ENCODE data around the gene SORCS2.

SORCS2 gene

GRCh38 chr4:7333024-7333780 lies 140.9 kb downstream of the SORCS2 start:
- no peak overlapping the region for H3K27ac ChIP-seq (ENCODE audit: low read length)
- no peak overlapping the region for H3K4me3 ChIP-seq (ENCODE audit: low read length)
- no peaks in the 10 kb centered on the region for H3K36me3 ChIP-seq (ENCODE audit: insufficient read depth, low read depth, low read length)
- H3K9me3 ChIP-seq (ENCODE audit: insufficient read depth, low read depth, low read length) = no peaks in the 10 kb centered on the region
- H3K4me1 ChIP-seq (ENCODE audit: insufficient read depth, low read length) = no peaks in the 10 kb centered on the region
- H3K9ac ChIP-seq (ENCODE audit: low read depth, low read length) = no peak overlapping the region
- peaks cover 6% of the 10 kb centered on the region; the same call in 1 of the 2 replicates for H3K27me3 ChIP-seq (ENCODE audit: insufficient read depth, low read length)

- peaks cover 6% of the 10 kb centered on the region; the same call in 1 of the 2 replicates for H3K27me3 ChIP-seq (ENCODE audit: insufficient read depth, low read length)
- no peak overlapping the region for H3K27ac ChIP-seq (ENCODE audit: low read length)
- H3K9ac ChIP-seq (ENCODE audit: low read depth, low read length) = no peak overlapping the region
- no peaks in the 10 kb centered on the region for H3K36me3 ChIP-seq (ENCODE audit: insufficient read depth, low read depth, low read length)
- H3K4me1 ChIP-seq (ENCODE audit: insufficient read depth, low read length) = no peaks in the 10 kb centered on the region
- H3K4me3 ChIP-seq (ENCODE audit: low read length) = no peak overlapping the region
- H3K9me3 ChIP-seq (ENCODE audit: insufficient read depth, low read depth, low read length) = no peaks in the 10 kb centered on the region
Measured at GRCh38 chr4:7333801-7334421, 141.6 kb downstream of the SORCS2 start.

- peaks cover 6% of the 10 kb centered on the region; the same call in 1 of the 2 replicates for H3K27me3 ChIP-seq (ENCODE audit: insufficient read depth, low read length)
- no peaks in the 10 kb centered on the region for H3K9me3 ChIP-seq (ENCODE audit: insufficient read depth, low read depth, low read length)
- H3K9ac ChIP-seq (ENCODE audit: low read depth, low read length) = no peak overlapping the region
- no peak overlapping the region for H3K4me3 ChIP-seq (ENCODE audit: low read length)
- no peaks in the 10 kb centered on the region for H3K4me1 ChIP-seq (ENCODE audit: insufficient read depth, low read length)
- no peaks in the 10 kb centered on the region for H3K36me3 ChIP-seq (ENCODE audit: insufficient read depth, low read depth, low read length)
- H3K27ac ChIP-seq (ENCODE audit: low read length) = no peak overlapping the region
Measured at GRCh38 chr4:7334521-7335275, 142.4 kb downstream of the SORCS2 start.

- Histone ChIP-seq H3K4me1 (ENCODE audit: insufficient read depth, low read length) (no peaks in the 10 kb centered on the region), H3K27ac (ENCODE audit: low read length) (no peak overlapping the region), H3K27me3 (ENCODE audit: insufficient read depth, low read length) (peaks cover 6% of the 10 kb centered on the region; the same call in 1 of the 2 replicates), H3K9me3 (ENCODE audit: insufficient read depth, low read depth, low read length) (no peaks in the 10 kb centered on the region), H3K9ac (ENCODE audit: low read depth, low read length) (no peak overlapping the region), H3K36me3 (ENCODE audit: insufficient read depth, low read depth, low read length) (no peaks in the 10 kb centered on the region), H3K4me3 (ENCODE audit: low read length) (no peak overlapping the region)
Measured at GRCh38 chr4:7335344-7336066, 143.2 kb downstream of the SORCS2 start.

- H3K4me3 ChIP-seq (ENCODE audit: low read length) = no peak overlapping the region
- H3K36me3 ChIP-seq (ENCODE audit: insufficient read depth, low read depth, low read length) = no peaks in the 10 kb centered on the region
- peaks cover 6% of the 10 kb centered on the region; the same call in 1 of the 2 replicates for H3K27me3 ChIP-seq (ENCODE audit: insufficient read depth, low read length)
- H3K9ac ChIP-seq (ENCODE audit: low read depth, low read length) = no peak overlapping the region
- H3K4me1 ChIP-seq (ENCODE audit: insufficient read depth, low read length) = no peaks in the 10 kb centered on the region
- no peak overlapping the region for H3K27ac ChIP-seq (ENCODE audit: low read length)
- H3K9me3 ChIP-seq (ENCODE audit: insufficient read depth, low read depth, low read length) = no peaks in the 10 kb centered on the region
Measured at GRCh38 chr4:7336067-7336569, 143.8 kb downstream of the SORCS2 start.

- H3K9ac ChIP-seq (ENCODE audit: low read depth, low read length) = no peak overlapping the region; the same call in 1 of the 2 replicates
- no peaks in the 10 kb centered on the region for H3K36me3 ChIP-seq (ENCODE audit: insufficient read depth, low read depth, low read length)
- no peaks in the 10 kb centered on the region for H3K9me3 ChIP-seq (ENCODE audit: insufficient read depth, low read depth, low read length)
- H3K27me3 ChIP-seq (ENCODE audit: insufficient read depth, low read length) = peaks cover 6% of the 10 kb centered on the region; the same call in 1 of the 2 replicates
- no peak overlapping the region for H3K27ac ChIP-seq (ENCODE audit: low read length)
- no peak overlapping the region for H3K4me3 ChIP-seq (ENCODE audit: low read length)
- no peaks in the 10 kb centered on the region for H3K4me1 ChIP-seq (ENCODE audit: insufficient read depth, low read length)
Measured at GRCh38 chr4:7336732-7337131, 144.4 kb downstream of the SORCS2 start.

GRCh38 chr4:7337196-7338058 lies 145.1 kb downstream of the SORCS2 start:
- Histone ChIP-seq H3K9me3 (ENCODE audit: insufficient read depth, low read depth, low read length) (no peaks in the 10 kb centered on the region), H3K9ac (ENCODE audit: low read depth, low read length) (no peak overlapping the region), H3K27me3 (ENCODE audit: insufficient read depth, low read length) (peaks cover 6% of the 10 kb centered on the region; the same call in 1 of the 2 replicates), H3K4me1 (ENCODE audit: insufficient read depth, low read length) (no peaks in the 10 kb centered on the region), H3K4me3 (ENCODE audit: low read length) (no peak overlapping the region), H3K27ac (ENCODE audit: low read length) (no peak overlapping the region), H3K36me3 (ENCODE audit: insufficient read depth, low read depth, low read length) (no peaks in the 10 kb centered on the region)

- H3K9ac ChIP-seq (ENCODE audit: low read depth, low read length) = no peak overlapping the region
- no peaks in the 10 kb centered on the region for H3K9me3 ChIP-seq (ENCODE audit: insufficient read depth, low read depth, low read length)
- H3K4me1 ChIP-seq (ENCODE audit: insufficient read depth, low read length) = no peaks in the 10 kb centered on the region
- no peak overlapping the region for H3K4me3 ChIP-seq (ENCODE audit: low read length)
- peaks cover 6% of the 10 kb centered on the region; the same call in 1 of the 2 replicates for H3K27me3 ChIP-seq (ENCODE audit: insufficient read depth, low read length)
- no peaks in the 10 kb centered on the region for H3K36me3 ChIP-seq (ENCODE audit: insufficient read depth, low read depth, low read length)
- no peak overlapping the region for H3K27ac ChIP-seq (ENCODE audit: low read length)
Measured at GRCh38 chr4:7338059-7338452, 145.7 kb downstream of the SORCS2 start.

- H3K9ac ChIP-seq (ENCODE audit: low read depth, low read length) = no peak overlapping the region
- no peak overlapping the region for H3K27ac ChIP-seq (ENCODE audit: low read length)
- no peaks in the 10 kb centered on the region for H3K4me1 ChIP-seq (ENCODE audit: insufficient read depth, low read length)
- H3K27me3 ChIP-seq (ENCODE audit: insufficient read depth, low read length) = peaks cover 6% of the 10 kb centered on the region; the same call in 1 of the 2 replicates
- no peaks in the 10 kb centered on the region for H3K36me3 ChIP-seq (ENCODE audit: insufficient read depth, low read depth, low read length)
- no peaks in the 10 kb centered on the region for H3K9me3 ChIP-seq (ENCODE audit: insufficient read depth, low read depth, low read length)
- H3K4me3 ChIP-seq (ENCODE audit: low read length) = no peak overlapping the region
Measured at GRCh38 chr4:7338876-7339623, 146.7 kb downstream of the SORCS2 start.

Data from iPS-20b (cell line).